NCI-H774 (cell line): ENCODE results near the gene KRT73.

Source experiments
- DNase-seq: peaks from one replicate; lab custom pipeline; 2025; lab: John Stamatoyannopoulos, UW

Gene KRT73

DNA sequence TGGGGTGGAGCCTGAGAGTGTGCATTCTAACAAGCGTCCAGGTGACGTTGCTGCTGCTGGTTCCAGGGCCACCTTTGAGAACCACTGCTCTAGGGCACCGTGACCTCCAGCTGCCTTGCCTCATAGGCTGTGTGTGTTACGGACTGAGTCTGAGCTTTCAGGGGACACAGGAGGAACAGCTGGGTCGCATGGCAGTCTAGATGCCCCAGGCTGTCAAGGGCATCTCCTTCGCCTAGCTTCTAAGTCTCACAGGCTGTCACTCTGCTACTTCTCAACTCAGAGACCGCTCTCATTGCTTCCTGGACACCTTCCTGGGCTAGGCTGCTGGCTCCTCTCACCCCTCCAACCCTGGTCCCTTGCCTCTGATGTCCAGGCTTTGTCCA lies 965 bp downstream of the KRT73 start:
- DNase-seq = no peak

DNA sequence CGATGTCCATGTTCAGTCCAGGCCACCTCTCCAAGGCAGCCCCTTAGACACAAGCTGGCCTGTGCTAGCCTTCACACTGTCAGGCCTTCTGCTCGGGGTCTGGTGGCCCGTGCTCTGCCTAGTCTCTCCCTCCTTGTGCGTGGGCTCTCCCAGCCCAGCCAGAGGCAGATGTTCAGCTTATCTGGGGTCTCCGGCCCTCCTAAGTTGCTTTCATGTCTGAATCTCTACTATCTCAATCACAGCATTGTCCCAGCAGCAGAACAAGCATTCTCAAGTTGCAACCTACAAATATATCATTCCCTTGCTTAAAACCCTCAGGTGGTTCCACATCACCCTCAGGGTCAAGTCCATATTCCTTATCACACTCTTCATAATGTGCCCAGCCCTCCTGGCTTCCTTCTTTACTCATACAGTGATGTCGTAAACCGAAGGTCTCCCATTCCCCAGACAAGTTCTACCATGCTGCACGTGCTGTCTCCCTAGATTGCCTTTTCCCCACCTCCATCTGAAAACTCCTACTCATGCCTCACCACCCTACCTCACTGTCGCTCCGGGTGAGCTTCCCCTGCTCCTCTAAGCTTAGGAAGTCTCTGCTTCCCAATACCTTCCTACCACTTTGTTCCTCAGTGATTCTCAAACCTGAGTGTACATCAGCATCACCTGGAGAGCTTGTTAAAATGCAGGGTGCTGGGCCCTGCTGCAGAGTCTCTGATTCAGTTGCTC lies 1.5 kb downstream of the KRT73 start:
- no peak for DNase-seq

DNA sequence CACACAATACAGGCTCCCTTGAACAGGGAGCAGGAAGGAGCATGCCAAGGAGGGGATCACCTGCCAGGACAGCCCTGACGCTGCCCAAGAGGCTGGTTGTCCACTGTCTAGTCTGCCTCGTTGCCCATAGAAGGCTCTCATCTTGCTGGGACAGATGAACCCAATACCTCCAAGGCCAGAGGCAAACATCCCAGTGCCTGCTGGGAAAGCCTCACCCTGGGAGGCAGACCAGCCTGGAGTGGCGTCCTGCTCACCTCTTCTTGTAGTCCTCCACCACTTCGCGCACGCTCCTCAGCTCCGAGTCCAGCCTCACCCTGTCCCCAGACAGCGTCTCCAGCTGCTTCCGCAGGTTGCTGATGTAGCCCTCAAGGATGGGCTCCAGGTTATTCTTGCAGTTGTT lies 2.4 kb downstream of the KRT73 start:
- DNase-seq = no peak

DNA sequence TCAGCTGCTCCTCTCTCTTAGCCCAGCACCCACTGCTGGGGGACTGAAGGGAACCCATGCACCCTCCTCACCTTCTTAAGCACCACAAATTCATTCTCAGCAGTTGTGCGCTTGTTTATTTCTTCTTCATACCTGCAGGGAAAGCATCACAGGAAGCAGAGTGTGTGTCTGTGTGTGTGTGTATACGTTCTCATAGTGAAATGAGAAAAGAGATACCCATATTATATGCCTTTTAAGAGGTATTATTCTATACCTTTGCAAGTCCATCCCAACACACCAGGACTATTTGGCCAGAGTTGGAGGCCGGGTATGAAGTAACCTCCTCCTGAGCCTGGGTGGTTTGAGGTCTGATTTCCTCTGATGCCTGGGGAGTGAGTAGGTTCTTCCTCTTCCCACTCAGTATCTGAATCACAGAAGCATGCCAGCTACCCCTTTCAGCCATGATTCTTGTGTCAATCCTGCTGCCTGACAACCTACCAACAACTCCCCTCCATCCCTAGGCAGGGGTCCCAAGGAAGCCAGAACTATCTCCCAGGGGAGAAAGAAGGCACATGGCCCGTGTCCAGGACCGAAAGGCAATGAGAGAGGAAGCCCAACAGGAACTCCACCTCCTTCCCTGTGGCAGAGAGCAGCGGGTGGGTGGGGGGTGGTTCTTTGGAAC lies 3.0 kb downstream of the KRT73 start:
- DNase-seq = no peak

DNA sequence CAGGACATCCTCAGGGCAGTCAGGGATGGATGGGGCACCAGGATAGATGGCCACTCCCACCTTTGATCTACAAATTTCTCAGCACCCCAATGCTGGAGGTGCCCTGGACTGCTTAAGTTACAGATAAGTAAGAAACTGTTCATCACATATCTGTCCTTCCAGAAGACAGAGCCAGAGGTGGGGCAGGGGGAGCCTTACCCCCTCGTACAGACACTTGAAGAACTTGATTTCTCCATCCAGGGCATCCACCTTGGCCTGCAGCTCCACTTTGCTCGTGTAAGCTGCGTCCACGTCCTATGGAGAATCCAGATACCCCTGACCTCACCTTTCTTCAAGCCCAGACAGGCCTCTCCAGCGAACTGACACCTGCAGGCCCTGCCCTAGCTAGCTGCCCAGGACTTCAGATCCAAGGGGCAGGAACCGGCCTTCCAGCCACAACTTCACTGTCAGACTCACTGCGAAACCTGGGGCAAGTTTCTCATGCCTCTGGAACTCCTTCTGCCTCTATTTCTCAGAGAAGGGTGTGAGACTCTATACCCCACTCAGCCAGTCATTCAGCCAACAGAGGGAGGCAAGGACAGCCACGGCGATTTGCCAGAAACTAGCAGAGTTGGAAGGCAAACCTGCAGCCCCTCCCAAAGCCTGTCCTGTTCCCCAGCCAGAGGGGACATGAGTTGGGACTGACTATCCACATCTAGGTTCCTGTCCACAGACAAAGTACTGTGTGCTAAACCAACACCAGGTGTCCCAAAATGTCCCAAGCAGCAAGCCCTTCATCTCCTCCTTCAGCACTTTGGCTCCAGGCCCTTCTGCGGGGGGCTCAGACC lies 3.8 kb downstream of the KRT73 start:
- no peak for DNase-seq

DNA sequence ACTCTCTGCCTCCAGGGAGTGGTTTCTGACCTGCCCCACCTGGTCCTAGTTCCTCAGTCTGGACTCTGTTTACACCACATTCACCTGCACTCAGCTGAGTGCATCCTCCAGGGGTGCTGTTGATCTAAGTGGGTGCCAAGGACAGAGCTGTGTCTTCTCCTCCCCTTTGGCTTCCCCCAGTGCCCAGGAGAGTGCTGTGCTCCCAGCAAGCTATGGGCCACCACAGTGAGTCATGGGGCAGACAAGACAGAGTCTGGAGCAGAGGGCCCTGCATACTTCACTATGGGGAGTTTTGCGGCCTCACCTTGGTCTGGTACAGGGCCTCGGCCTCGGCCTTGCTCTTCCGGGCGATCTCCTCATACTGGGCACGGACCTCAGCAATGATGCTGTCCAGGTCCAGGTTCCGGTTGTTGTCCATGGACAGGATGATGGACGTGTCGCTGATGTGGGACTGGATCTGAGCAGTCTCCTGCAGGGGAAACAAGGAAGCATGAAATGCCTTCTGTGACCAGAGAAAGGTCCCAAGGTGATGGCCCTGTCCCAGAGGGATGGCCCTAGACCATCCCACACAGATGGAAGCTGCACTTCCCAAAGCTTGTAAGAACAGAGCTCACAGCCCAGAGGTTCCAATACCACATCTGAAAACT lies 4.9 kb downstream of the KRT73 start:
- no peak for DNase-seq

DNA sequence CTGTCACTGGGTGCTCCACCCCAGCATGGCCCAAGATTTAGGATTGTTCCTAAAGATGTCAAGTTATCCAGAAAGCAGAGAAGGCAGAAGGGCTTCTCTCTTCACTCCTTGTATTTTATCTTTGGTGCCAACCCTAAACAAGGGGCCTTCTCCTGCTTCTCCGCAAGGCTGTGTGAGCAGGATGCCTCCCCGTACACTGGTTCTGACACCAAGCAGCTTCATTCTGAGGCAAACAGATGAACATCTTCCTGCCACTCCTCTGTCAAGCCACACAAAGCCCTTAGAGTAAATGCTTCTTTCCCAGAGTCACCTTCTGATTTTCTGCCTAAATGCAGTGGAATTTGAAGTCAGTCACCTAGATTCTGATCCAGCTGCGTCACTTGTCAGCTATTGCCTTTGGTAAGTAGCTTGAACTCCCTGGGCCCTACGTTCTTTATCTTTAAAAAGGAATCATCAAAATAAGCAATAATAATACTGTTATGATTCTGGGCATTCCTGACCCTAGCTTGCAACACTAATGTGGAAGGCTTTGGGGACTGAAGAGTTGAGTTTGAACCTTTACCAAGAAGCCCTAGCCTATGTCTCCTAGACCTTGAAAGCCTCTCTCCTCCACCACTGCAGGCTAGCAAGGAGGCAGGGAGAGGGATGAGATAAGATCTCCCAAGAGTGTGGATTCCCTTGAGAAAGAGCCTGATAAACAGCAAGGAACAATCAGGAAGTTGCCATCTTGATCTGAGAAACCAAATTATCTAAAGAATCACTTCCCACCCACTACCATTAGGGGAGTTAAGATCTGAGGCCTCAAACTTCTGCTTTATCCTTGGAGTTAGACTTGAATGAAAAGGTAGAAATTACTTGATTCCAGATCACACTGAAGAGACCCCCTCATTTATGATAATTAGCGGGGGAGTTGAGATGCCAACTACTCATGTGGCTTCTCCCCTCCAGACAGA lies 5.7 kb downstream of the KRT73 start:
- DNase-seq = no peak

- no peak for DNase-seq
Measured at GRCh38 chr12:52611080-52611468, 7.3 kb downstream of the KRT73 start.

DNA sequence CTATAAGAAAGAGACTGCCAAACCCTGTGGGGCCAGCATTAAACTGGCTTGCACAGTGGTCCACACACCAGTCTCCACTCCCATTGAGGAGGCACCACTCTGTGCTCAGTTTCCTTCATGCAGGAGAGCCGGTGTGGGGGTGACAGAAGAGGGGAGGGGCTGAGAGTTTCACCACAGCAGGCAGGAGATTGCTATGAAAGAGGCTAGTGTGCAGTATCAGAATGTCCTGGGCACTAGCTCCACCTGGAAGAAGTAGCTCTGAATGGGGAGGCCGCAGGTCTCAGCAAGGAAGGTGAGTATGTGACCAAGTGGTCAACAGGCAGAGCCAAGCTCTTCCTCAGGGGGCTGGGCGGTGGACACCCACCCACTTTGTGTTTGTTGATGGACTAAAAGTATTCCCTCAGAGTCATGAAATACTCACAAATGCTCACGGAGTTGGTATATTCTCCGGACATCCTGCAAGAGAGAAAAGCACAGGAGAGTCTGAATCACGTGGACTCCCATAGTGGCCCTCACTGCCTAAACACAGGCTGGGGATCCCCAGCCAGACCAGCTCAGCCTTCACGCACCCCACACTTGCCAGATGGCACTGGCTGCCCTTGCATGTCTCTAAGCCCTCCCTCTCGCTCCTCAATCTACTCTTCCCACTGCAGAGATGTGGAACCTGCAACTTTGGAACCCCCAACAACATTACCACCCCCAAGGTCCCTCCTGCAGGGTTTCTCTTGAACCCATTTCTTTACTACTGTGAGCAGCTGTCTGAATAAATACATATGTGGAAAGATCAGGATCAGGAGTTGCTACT lies 9.3 kb downstream of the KRT73 start:
- no peak for DNase-seq

DNA sequence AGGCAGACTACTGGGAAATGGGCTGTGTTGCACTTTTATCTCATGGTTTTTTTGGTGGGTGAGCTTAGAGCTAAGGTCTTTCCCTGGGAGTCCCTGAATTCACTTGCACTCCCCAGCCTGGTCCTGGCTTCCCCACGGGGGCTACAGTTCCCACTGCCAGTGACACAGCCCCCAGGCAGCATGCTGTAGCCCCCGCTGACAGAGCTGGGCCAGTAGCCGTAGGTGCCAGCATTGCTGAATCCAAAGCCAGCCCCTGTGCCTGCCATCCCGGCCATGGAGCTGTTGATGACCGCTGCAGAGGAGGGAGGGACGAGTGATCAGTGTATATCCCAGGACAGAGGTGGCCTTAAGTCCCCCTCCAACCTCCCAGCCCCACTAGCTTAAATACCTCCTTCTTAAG lies 10.2 kb downstream of the KRT73 start:
- DNase-seq = no peak

DNA sequence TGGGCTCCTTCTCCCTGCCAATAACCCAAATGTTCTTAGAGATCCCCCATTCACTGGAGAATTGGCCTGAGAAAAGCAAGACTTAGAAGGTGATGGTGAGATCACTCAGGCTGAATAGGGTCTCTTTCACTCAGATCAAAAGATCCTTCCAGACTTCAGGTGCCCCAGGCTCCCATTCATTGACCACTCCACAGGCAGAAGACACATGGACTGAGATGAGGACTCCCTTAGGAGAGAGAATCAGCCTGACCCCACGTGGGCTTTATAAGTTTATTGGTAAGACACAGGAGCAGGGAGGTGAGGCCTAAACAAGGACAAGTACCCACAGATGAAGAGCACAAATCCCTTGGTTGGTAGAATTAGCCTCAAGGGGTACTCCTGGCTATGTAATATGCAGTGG lies 11.0 kb downstream of the KRT73 start:
- no peak for DNase-seq

- DNase-seq = no peak
Measured at GRCh38 chr12:52606581-52607218, 11.7 kb downstream of the KRT73 start.

- no peak for DNase-seq
Measured at GRCh38 chr12:52606096-52606495, 12.3 kb downstream of the KRT73 start.

- DNase-seq = no peak
Measured at GRCh38 chr12:52605542-52605941, 12.8 kb downstream of the KRT73 start.

GRCh38 chr12:52604859-52605258 lies 13.5 kb downstream of the KRT73 start:
- no peak for DNase-seq

GRCh38 chr12:52603314-52603713 lies 15.0 kb downstream of the KRT73 start:
- no peak for DNase-seq

DNA sequence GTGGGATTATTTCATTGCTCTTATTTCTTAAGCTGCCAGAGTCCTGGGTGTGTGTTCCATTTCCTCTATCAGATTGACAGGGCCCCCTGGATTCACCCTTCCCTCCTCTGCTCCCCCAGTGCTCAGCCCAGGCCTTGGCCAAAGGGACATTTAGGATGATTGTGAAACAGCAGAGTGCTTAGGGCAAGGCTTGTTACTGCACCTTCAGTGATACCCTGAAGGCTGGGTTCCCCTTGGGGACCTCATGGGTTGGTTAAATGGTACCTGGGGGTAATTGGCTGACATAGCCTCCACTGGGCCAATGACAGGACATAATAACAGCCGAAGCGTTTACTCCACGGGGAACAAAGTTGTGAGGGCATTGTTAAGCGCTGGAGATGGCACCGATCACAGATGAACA lies 15.8 kb downstream of the KRT73 start:
- no peak for DNase-seq

- DNase-seq = no peak
Measured at GRCh38 chr12:52601671-52602070, 16.7 kb downstream of the KRT73 start.

DNA sequence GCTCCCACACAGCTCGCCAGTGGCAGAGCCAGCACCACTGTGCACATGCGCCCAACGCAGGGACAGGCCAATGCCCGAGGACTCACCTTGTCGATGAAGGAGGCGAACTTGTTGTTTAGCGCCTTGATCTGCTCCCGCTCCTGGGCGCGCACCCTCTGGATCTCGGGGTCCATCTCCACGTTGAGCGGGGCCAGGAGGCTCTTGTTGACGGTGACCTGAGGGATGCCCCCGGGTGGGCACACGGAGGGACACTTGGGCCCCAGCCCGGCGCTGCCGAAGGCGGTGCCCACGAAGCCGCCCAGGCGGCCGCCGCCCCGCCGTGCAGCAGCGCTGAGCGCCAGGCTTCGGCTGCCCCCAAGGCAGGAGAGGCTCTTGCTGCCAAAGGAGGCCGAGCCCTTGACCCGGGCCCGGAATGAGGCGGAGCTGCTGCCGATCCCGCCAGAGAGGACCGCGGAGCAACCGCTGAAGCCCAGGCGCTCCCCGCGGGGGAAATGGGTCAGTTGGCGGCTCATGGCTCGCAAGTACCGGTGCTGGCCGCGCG lies 17.3 kb downstream of the KRT73 start, which contains the start of gene KRT72:
KRT72 (minus strand) TSS at position 523 of the 541 bp plus-strand sequence; CDS start at position 512, 11 bp downstream.
- no peak for DNase-seq

DNA sequence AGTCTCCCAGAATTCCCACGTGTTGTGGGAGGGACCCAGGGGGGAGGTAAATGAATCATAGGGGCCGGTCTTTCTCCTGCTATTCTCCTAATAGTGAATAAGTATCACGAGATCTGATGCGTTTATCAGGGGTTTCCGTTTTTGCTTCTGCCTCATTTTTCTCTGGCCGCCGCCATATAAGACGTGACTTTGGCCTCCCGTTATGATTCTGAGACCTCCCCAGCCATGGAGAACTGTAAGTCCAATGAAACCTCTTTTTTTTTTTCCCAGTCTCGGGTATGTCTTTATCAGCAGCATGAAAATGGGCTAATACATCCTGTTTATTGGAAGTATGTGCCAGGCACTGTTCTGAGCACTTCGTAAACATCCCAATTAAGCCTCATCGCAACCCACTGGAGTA lies 17.9 kb downstream of the KRT73 start:
- DNase-seq = no peak
